Panc1 (cell line): Measurements from ENCODE around the gene AP1S2.

Experiments
- POLR2AphosphoS5 ChIP-seq: IDR thresholded peaks from 2 replicates; pipeline ENCODE4 v1.6.1; 2012; ENCODE audit warnings: mild to moderate bottlenecking, low read depth, low read length, moderate library complexity
- TCF7L2 ChIP-seq: IDR thresholded peaks from 2 replicates; pipeline ENCODE4 v1.6.1; 2011; ENCODE audit warnings: mild to moderate bottlenecking, low read depth, low read length, inconsistent platforms

DNA sequence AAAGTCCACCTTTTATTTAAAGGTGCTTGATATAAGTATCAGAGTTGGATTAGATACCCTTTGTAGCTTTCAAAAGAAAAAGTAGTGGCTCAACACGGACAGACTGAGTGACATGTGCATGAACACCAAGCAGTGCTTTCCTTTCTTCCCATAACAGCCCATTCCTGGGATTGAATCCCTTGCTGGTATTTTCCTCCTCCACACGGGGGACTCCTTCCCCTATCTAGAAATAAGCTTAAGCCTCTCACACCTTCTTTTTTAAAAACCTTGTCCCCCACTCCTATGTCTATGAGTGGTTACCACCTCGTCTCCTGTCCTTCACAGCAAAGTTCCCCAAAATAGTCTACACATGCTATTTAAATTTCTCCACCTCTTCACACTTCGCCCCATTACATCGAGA, 5.1 kb downstream of the AP1S2 start:
- TF ChIP-seq TCF7L2: no peak
- TF ChIP-seq POLR2AphosphoS5: no peak
